ENCODE data around the gene RCBTB1. TPM values are rescaled to one million over a fixed set of nuclear protein-coding genes. Genes with fewer than 3 reads are reported as not detected.

Gene RCBTB1
- polyA plus RNA-seq, 1 of the 3 experiments (the other 2 are of a cell fraction), result 13.2 TPM

- no peaks in the 10 kb centered on the region for H3K79me2 ChIP-seq (ENCODE audit: insufficient read depth)
- H3K9me3 ChIP-seq, result no peaks in the 10 kb centered on the region
- H3K27me3 ChIP-seq (ENCODE audit: insufficient read depth), result no peaks in the 10 kb centered on the region
- H3K27ac ChIP-seq (ENCODE audit: low read depth in 2 of 2, low read length in 1 of 2), result no peak overlapping the region
- CTCF ChIA-PET, result no interaction called here
- H3F3A ChIP-seq (replicated peaks; ENCODE audit: insufficient read depth), result no peaks in the 10 kb centered on the region
- DNase-seq, result no peak
- H3K4me2 ChIP-seq, result no peak overlapping the region
- H3K36me3 ChIP-seq (replicated peaks in 1 of 2; ENCODE audit: control insufficient read depth in 1 of 2, insufficient read depth in 2 of 2, low read length in 1 of 2), result no peaks in the 10 kb centered on the region
- no peaks in the 10 kb centered on the region for H4K20me1 ChIP-seq (ENCODE audit: insufficient read depth)
- no peaks in the 10 kb centered on the region for H3K4me1 ChIP-seq (ENCODE audit: control insufficient read depth in 1 of 2, insufficient read depth in 2 of 2, low read depth in 1 of 2, low read length in 1 of 2)
- H3K9me2 ChIP-seq, result no peaks in the 10 kb centered on the region
- 43% methylated on average over 2 of the region's 2 CpGs for WGBS (ENCODE audit: low lambda C conversion rate)
- no peak overlapping the region for H3K9ac ChIP-seq
- H3K4me3 ChIP-seq (ENCODE audit: low read depth in 2 of 2, low read length in 1 of 2), result no peak overlapping the region
- POLR2A ChIA-PET, result no interaction called here
- no peak overlapping the region for H2AFZ ChIP-seq (ENCODE audit: low read depth)
- TF ChIP-seq RXRA (IDR thresholded peaks at IDR 0.05; ENCODE audit: borderline replicate concordance, low read depth) (no peak), FOXM1 (IDR thresholded peaks at IDR 0.05; ENCODE audit: low read depth) (no peak), NFIC (IDR thresholded peaks at IDR 0.05; ENCODE audit: borderline replicate concordance) (no peak), SMC3 (IDR thresholded peaks at IDR 0.05; ENCODE audit: low read depth, low read length) (no peak), SIN3A (IDR thresholded peaks at IDR 0.05; ENCODE audit: borderline replicate concordance, low read depth, low read length) (no peak), TEAD4 (IDR thresholded peaks at IDR 0.05; ENCODE audit: borderline replicate concordance, insufficient read depth) (no peak), YY1 (IDR thresholded peaks at IDR 0.05; ENCODE audit: low read depth) (no peak), MEF2A (IDR thresholded peaks at IDR 0.05; ENCODE audit: borderline replicate concordance, low read depth) (no peak), POLR2AphosphoS5 (IDR thresholded peaks at IDR 0.05; ENCODE audit: low read depth, low read length) (no peak), TCF12 (IDR thresholded peaks at IDR 0.05) (no peak), TAF1 (IDR thresholded peaks at IDR 0.05; ENCODE audit: borderline replicate concordance, low read depth, low read length) (no peak), ZBTB33 (IDR thresholded peaks at IDR 0.05; ENCODE audit: borderline replicate concordance, low read depth) (no peak), CTCF (IDR thresholded peaks at IDR 0.05) (no peak)
- TF ChIP-seq, protein P1, sequence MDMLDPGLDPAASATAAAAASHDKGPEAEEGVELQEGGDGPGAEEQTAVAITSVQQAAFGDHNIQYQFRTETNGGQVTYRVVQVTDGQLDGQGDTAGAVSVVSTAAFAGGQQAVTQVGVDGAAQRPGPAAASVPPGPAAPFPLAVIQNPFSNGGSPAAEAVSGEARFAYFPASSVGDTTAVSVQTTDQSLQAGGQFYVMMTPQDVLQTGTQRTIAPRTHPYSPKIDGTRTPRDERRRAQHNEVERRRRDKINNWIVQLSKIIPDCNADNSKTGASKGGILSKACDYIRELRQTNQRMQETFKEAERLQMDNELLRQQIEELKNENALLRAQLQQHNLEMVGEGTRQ (IDR thresholded peaks at IDR 0.05; ENCODE audit: borderline replicate concordance, low read depth, low read length), result no peak
Observed at GRCh38 chr13:49596221-49596620, 10.9 kb upstream of the RCBTB1 start.

DNA sequence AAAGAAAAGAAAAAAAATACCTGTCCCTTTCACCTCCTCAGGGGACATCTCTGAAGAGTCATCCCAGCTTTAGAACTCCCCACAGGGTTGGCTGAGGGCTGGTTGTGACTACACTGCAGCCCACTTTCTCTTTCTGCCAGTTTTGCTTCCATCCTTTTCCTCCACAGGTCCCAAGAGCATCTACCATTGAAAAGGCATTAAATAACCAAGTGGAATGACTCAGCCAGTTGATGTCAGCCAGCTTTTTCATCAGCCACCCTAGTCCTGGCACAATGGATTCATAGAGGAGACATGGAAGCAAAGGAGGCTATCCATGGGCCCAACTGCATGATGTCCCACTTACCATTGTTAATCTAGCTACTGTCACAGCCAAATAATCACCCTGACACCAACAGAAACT, 9.2 kb upstream of the RCBTB1 start:
- Histone ChIP-seq H3F3A (replicated peaks; ENCODE audit: insufficient read depth) (no peaks in the 10 kb centered on the region), H3K4me1 (ENCODE audit: control insufficient read depth in 1 of 2, insufficient read depth in 2 of 2, low read depth in 1 of 2, low read length in 1 of 2) (no peaks in the 10 kb centered on the region), H3K9me3 (no peaks in the 10 kb centered on the region), H3K4me2 (no peak overlapping the region), H3K79me2 (ENCODE audit: insufficient read depth) (no peaks in the 10 kb centered on the region), H3K9me2 (no peaks in the 10 kb centered on the region), H3K36me3 (replicated peaks in 1 of 2; ENCODE audit: control insufficient read depth in 1 of 2, insufficient read depth in 2 of 2, low read length in 1 of 2) (no peaks in the 10 kb centered on the region), H3K27ac (ENCODE audit: low read depth in 2 of 2, low read length in 1 of 2) (no peak overlapping the region), H3K4me3 (ENCODE audit: low read depth in 2 of 2, low read length in 1 of 2) (no peak overlapping the region), H3K27me3 (ENCODE audit: insufficient read depth) (no peaks in the 10 kb centered on the region), H4K20me1 (ENCODE audit: insufficient read depth) (no peaks in the 10 kb centered on the region), H2AFZ (ENCODE audit: low read depth) (no peak overlapping the region), H3K9ac (no peak overlapping the region)
- ChIA-PET CTCF (interaction anchor here (0.6 to 1.2 kb wide), 2 partner anchors 11 to 12 kb away, joined by 3 to 4 read pairs; no protein-coding TSS in a partner anchor), POLR2A (no interaction called here)
- no peak for DNase-seq
- TF ChIP-seq SMC3 (IDR thresholded peaks at IDR 0.05; ENCODE audit: low read depth, low read length) (no peak), RXRA (IDR thresholded peaks at IDR 0.05; ENCODE audit: borderline replicate concordance, low read depth) (no peak), MXI1 (IDR thresholded peaks at IDR 0.05; ENCODE audit: low read depth, low read length) (no peak), USF1 (IDR thresholded peaks at IDR 0.05; ENCODE audit: borderline replicate concordance, low read depth) (no peak), GATA2 (CRISPR knock-in tag; IDR thresholded peaks at IDR 0.05) (no peak), RFX5 (IDR thresholded peaks at IDR 0.05; ENCODE audit: low read length) (no peak), GABPA (IDR thresholded peaks at IDR 0.05; ENCODE audit: low read depth) (no peak), POLR2AphosphoS5 (IDR thresholded peaks at IDR 0.05; ENCODE audit: low read depth, low read length) (no peak), FOXJ3 (CRISPR knock-in tag; IDR thresholded peaks at IDR 0.05) (no peak)
- TF ChIP-seq, protein P1 (IDR thresholded peaks at IDR 0.05; ENCODE audit: borderline replicate concordance, low read depth, low read length), result no peak
- TF ChIP-seq, protein P2, sequence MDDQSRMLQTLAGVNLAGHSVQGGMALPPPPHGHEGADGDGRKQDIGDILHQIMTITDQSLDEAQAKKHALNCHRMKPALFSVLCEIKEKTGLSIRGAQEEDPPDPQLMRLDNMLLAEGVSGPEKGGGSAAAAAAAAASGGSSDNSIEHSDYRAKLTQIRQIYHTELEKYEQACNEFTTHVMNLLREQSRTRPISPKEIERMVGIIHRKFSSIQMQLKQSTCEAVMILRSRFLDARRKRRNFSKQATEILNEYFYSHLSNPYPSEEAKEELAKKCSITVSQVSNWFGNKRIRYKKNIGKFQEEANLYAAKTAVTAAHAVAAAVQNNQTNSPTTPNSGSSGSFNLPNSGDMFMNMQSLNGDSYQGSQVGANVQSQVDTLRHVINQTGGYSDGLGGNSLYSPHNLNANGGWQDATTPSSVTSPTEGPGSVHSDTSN (IDR thresholded peaks at IDR 0.05), result no peak
- TF ChIP-seq, protein P3, sequence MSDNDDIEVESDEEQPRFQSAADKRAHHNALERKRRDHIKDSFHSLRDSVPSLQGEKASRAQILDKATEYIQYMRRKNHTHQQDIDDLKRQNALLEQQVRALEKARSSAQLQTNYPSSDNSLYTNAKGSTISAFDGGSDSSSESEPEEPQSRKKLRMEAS (IDR thresholded peaks at IDR 0.05; ENCODE audit: low read depth), result no peak
